Activated gamma-delta T cell treated with anti-CD3 and anti-CD28 coated beads, Interleukin-2, amount 50 U/mL, for 16 hours (primary cell): ENCODE data around the gene CUX1.
"Not testable (repeated sequence)": the region's sequence is repeated elsewhere in the genome, so short reads cannot be mapped to it uniquely, and the experiment has no call there.

Experiments
- DNase-seq: peaks from one replicate; pipeline ENCODE4 v3.0.0-alpha.2; 2020; ENCODE audit warnings: low read depth

CUX1 gene

DNA sequence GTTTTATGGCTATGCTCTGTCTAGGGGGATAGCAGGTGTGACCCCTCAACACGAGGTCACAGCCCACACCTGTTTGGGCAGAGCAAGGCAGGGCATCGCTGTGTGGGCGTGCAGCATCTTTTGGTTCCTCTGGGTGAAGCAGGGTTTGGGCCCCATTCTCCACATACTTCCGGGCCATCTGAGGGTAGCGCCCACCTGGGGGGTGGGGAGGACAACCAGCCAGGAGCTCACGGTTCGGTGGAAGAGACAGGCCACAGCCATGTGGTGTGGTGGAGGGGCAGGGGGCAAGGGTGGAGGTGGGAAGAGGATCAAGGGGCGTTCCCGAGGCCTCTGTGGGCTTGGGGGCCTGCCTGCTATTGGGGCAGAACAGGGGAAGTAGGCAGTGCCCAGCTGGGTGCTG, 471.6 kb downstream of the CUX1 start:
- no peak for DNase-seq

DNA sequence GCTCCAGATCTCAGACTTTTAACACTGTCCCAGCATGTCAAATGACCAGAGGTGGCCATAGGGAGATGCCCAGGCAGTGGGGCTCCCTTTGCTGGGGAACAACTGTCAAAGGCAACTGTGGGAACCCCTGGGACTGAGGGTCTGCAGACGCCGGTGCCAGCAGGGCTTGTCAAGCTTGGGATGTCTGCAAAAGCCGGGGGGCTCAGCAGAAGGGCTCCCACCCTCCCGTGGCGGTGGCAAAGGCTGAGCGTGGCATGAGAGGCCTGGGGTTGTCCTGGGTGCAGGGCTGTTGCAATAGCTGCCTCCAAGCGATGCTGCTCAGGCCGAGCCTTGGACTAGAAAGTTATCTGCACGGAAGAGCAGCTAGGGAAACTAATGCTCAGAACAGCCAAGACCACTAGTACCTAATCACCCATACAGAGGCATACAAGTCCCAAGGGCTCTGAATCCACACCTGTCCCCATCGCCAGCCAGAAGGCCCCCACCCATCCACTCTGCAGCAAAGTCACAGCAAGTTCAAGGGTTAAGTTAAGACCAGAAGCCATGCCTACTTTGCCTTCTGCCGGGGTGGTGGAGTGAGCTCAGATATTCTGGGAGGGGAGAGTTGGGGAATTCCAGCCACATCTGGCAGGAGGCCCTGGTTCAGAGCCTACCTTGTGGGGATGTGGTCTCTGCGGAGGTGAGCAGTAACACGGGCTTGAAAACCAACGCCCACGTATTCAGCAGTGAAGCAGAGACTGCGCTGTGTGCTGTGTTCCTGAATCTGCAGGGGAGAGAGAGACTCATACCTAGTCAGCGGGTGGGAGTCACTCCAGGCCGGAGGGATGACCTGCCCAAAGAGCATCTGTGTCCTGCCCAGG, 473.9 kb downstream of the CUX1 start:
- no peak for DNase-seq

DNA sequence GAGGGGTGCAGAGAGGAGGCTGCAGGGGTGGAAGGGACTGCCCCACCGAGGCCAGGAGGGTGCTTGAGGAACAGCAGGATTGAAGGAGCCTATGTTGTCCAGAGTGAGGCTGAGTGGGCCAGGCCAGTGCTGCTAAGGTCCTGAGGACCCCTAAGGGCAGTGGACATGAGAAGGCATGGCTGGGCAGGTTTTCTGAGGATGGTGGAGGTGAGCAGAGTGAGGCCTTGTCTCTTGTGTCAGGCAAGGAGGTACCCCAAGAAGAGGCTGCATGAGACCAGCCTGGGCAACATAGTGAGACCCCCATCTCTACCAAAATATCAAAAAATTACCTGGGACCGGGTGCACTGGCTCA, 474.5 kb downstream of the CUX1 start:
- no peak for DNase-seq

DNA sequence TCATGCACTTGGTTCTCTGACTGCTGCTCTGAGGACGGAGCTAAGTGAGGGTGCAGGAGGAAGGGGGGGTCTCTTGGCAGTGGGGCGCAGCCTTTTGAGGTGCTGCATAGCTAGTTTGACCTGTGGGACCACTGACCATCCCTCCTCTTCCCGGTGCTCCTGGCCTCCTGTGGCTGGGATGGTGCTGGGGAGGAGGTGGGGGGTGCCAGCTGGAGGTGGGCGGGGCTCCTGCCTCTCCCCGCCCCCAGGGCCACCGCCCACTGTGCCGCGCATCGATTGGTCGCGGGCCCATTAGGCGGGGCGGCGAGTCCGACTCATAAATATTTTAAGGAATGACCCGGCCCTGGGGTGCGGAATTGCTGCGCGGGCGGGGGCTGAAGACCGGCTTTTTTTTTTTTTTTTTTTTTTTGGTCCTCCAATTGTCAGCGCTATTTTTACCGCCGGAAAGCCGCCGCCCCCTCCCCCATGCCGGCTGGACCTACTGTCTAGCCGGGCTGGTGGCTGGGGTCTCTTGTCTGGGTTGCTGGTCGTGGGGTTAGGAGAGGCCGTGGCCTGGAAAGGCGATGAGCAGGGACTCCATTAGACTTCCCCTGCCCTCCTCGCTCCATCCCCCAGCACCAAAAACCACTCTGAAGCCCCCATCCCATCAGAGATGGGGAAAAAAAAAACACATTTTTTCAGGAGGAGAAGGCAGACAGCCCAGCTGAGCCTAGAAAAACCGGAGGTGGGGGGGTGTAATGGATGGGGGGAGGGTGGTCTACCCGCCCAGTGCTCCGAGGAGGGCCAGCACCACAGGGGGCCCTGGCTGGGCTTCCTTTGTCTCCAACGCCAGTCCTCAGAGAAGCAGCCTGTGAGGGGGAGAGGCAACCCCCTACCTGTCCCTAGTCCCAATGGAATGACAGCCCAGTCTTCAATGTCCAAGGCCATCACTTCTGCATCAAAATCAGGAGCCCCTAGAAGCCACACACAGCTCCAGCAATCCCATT, 475.7 kb downstream of the CUX1 start:
- no peak for DNase-seq

DNA sequence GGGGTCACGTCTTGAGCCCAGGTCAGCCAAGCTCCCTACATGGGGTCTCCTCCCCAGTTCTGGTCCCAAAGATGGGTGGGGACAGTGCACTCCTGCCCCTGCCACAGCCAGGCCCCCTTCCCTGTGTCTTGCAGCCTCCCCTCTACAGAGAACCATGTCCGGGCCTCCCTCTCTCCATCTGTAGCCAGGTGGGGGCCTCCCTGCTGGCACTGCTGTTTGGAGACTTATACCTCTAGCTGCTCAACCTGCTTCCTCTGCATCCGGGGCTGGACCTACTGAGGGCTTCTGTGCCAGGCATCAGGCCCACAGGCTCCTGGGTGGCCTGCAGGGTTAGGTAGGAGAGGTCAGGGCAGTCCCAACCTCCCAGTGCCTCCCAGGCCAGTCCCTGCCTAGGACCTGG, 477.2 kb downstream of the CUX1 start:
- DNase-seq: no peak

DNA sequence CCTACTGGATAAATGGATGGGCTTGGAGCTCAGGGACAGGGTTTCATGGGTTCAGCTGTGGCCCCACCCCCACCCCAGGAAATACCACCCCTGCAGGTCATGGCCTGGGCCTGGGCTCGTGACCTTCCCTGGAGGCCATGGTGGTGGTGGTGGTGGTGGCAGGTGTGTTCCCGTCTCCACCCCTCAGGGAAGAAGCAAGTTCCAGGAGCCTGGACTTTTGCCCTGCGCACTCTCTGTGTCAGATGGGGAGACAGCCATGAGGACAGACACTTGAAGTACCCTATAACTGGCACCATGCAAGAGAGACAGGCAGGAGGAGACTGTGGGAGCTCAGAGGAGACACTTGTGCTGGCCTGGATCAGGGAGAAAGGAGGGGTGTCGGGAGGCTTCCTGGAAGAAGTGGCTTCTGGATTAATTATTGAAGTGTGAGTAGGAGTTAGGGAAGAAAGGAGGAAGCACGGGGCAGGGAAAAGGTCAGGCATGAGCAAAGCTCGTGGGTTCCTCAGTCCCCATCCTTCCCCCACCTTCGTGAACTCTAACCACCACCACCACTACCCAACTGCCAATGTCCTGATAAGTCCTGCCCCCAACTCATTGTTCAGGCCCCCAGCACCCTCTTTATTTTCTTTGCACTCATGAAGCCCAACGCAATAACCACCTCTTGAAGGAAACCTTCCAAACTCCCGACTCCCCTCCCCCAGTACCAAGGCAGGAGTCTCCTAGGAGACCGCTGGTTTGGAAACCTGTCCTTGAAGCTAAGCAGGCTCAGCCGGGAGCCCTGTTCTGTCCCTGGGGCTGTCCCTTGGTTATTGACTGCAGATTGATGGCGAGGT, 478.1 kb downstream of the CUX1 start:
- DNase-seq: no peak

DNA sequence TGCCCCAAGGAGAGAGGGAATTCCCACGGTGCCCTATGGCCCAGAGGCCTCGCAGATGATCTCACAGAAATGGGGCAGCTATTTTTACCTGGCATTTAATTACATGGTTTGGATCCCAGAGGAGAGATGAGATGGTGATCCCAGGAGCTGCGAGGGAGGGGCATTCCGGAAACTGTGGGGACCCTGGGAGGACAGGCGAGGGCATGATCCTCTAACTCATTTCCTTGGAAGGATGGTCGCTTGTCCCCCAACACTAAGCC, 478.7 kb downstream of the CUX1 start:
- DNase-seq: no peak

DNA sequence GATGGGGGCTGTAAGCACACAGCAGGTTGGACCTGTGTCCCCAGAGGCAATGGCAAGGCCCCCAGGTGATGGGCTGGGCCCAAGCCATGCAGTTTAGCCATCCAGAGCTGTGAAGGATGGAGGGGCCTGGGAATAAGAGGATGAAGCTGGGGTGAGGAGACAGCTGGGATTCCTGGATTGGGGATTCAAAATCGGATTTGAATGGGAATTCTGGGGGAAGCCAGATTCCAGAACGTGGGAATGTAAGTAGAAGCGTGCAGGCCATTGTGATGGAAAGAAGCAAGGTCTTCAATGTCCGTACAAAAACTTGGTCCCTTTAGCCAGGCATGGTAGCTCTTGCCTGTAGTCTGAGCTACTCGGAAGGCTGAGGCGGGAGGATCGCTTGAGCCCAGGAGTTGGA, 479.1 kb downstream of the CUX1 start:
- no peak for DNase-seq

DNA sequence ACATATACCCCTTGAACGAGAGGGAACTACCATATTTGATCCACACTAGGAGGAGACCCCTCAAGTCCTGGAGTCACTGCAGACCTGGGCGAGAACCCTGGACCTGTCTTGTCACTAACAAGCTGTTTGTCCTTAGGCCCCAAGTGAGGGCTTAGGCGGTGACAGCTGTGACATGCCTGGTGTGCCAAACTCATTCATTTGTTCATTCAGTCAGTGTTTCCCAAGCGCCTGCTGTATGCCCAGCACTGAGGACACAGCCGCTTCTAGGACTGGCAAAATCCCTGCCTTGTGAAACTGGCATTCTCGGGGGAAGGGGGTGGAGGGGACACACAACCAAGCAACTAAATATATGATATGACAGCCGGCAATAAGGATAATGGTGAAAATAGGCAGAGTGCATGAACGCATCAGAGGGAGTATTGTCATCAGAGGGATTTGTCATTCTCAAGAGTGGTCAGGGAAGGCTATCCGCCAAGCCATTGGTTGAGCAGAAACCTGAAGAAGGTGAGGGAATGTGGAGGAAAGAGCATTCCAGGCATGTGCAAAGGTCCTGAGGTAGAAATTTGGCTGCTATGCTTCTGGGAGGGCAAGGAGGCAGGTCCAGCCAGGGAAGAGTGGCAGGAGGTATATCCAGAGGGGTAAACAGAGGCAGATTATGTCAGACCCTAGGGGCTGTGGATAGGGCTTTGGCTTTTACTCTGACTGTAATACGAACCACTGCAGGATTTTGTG, 480.2 kb downstream of the CUX1 start:
- no peak for DNase-seq

DNA sequence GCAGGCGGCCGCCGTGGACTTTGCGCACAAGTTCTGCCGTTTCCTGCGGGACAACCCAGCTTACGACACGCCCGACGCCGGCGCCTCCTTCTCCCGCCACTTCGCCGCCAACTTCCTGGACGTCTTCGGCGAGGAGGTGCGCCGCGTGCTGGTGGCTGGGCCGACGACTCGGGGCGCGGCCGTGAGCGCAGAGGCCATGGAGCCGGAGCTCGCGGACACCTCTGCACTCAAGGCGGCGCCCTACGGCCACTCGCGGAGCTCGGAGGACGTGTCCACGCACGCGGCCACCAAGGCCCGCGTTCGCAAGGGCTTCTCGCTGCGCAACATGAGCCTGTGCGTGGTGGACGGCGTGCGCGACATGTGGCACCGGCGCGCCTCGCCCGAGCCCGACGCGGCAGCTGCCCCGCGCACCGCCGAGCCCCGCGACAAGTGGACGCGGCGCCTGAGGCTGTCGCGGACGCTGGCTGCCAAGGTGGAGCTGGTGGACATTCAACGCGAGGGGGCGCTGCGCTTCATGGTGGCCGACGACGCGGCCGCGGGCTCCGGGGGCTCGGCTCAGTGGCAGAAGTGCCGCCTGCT, 483.3 kb downstream of the CUX1 start:
- no peak for DNase-seq

DNA sequence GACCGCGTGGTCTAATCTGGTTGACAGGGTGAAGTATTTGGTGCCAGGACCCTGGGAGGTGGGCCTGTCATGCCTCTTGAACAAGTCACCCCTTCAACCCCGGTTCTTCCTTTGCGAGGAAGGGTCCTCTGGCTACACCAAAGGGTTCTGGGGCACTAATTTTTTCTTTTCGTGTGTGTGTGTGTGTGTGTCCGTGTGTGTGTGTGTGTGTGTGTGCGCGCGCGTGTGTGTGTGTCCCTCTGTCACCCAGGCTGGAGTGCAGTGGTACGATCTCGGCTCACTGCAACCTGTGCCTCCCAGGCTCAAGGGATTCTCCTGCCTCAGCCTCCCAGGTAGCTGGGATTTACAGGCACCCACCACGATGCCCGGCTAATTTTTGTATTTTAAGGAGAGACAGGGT, 483.9 kb downstream of the CUX1 start:
- not testable (repeated sequence) for DNase-seq

DNA sequence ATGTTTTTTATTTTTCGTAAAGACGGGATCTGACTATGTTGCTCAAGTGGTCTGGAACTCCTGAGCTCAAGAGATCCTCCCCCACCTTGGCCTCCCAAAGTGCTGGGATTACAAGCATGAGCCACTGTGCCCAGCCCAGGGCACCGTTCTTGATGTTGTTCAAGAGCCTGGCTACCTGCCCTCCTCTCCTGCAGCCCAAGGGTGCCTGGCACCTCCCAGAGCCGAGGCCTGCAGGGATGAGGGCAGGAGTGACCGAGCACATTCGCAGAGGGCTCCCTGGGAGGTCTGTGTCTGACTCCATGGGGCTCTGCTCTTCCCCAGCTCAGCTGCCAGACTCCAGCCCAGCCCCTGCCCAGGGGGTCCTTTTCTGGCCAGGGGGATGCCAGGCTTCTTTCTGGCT, 484.6 kb downstream of the CUX1 start:
- DNase-seq: no peak

DNA sequence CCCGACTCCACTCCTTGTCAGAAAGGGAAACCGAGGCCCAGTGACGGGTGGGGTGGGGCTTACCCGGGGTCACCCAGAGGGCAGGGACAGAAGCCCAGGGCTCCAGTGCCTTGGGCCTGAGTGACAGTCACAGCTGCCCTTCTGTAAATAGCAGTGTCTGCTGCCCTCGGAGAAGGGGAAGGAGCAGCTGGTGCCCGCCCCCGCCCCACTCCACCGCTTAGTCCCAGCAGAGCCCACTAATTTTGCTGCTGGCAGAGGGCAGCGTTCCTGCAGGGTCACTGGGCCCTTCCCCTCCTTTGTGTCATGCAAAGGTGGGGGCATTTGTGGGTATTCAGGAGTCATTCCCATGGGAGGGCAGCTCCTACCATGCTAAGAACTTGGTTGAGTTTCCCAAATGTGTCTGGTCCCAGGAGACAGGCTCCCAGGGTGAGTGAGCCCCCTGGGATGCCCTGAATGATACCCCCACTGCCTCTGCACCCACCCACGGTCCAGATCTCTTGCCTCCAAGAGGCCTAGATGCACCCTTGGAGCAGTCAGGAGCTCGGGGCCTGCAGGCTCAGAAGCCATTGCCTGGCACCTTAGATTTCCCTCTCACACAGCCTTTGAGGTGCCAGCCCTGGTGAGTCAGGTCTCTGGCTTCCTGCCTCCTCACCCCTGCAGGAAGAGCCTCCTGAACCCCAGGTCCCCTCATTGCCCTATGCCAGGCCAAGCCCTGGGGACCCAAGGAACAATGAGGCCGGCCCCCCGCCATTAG, 486.4 kb downstream of the CUX1 start:
- no peak for DNase-seq

DNA sequence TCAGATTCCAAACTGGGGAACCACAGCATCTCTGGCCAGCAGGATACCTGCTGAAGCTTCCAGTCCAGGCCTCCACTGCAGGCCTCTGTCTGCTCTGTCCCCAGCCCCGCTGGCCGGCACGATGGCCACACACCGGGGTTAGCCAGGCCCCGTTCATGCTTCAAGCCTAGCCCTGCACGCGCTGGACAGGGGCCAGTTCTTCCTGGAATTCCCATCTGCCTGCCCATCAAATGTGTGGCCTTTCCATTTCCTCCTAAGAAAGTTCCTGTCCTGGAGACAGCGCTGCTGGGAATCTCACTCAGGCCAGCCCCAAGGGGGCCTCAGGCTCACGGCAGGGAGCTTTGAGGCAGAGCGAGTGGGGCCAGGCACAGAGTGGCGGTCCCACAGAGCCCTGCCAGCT, 487.2 kb downstream of the CUX1 start:
- DNase-seq: no peak

DNA sequence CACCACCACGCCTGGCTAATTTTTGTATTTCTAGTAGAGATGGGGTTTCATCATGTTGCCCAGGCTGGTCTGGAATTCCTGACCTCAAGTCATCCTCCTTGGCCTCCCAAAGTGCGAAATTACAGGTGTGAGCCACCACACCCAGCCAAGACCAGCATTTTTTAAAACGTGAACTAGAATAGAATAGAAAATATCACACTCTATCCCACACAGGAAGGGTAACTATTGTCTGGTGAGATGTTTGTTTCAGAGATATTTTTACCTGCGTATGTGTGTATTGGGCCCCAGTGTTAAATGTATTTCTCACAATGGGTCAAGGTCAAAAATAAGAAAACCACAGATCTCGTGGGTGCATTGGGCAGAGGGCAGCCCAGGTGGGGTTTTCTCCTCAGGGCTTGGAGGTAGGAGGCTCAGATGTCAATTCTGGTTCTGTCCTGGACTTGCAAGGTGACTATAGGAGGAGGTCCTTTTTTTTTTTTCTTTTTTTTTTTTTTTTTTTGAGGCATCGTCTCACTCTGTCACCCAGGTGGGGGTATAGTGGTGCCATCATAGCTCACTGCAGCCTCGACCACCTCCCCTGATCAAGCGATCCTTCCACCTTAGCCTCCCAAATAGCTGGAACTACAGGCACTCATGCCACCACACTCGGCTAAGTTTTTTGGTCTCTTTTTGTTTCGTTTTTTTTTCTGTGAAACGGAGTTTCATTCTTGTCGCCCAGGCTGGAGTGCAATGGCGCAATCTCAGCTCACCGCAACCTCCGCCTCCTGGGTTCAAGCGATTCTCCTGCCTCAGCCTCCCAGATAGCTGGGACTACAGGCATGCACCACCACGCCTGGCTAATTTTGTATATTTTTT, 488.2 kb downstream of the CUX1 start:
- DNase-seq: no peak

DNA sequence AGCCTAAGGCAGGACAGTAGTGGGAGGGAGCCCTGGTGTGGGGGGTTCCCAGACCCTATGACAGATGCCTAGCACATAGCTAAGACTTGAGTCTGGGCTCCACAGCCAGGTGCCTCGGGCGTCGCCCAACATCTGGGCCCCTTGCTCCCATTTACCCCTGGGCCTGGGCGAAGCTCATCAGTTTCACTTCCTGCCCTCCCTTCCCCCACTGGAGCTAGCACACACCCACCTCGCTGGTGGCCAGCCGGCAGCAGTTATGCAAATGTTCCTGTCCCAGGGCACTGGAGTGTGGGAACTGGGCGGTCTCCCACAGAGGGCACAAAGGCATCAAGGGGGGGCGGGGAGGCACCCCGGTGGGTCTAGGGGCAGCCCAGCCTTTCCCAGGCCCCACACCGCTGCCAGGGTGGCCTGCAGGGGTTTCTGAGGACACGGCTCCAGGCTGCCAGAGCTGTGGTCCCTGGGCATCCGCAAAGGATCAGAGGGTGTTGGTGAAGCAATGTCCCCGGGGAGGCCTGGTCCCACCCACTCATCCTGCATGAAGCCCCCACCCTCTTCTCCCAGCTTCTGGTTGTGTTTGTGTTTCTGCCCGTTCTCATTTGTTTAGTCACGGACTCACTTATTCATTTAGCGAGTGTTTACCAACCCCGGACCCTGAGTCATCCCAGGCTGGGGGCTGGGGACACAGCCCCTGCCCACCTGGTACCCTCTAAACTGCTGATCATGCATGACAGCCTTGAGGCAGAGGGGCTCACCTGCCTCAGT, 489.7 kb downstream of the CUX1 start:
- DNase-seq: no peak

DNA sequence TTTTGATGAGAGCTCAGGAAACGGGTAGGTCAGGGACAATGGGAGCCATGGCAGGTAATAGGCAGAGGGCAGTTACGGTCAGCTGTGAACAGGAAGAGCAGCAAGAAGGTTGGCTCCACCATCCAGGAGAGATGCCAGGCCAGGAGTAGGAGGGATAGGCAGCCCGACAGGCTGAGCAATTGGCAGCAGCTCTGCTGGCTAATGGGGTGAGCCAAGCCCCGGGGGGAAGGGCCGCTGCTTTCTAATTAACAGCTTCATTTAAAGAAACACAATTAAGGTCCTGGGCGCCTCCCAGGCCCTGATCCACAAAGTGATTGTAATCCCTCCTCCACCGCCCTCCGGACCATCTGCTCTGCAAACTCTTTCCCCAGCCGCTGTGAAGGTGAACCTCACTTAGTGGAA, 493.0 kb downstream of the CUX1 start:
- no peak for DNase-seq

DNA sequence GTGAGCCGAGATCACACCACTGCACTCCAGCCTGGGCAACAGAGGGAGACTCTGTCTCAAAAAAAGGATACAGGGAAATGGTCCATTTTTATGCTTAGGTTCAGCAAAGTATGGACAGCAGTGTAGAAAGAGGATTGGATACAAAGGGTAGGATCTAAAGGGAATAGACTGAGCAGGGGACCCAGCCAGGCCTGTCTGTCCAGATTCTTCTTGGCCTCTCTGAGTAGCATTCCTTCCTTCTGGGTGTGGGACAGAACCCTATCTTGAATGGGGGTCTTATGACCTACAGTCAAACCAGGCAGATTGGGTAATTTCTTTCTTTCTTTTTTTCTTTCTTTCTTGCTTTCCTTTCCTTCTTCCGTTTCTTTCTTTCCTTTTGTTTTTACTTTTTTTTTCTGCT, 494.9 kb downstream of the CUX1 start:
- DNase-seq: no peak
